HUES48 (cell line): ENCODE measurements around the gene TAS2R39.
"Not testable (repeated sequence)": the region's sequence is repeated elsewhere in the genome, so short reads cannot be mapped to it uniquely, and the experiment has no call there.

ENCODE experiments used
- H3K27ac ChIP-seq: one replicate; pipeline ENCODE4 v1.7.0; 2013; ENCODE audit warnings: low read depth, low read length, inconsistent platforms
- H3K27me3 ChIP-seq: 2 replicates; pipeline ENCODE4 v1.6.1; 2013; ENCODE audit warnings: mild to moderate bottlenecking, low read length; ENCODE audit not compliant: control insufficient read depth, insufficient read depth
- H3K36me3 ChIP-seq: 2 replicates; pipeline ENCODE4 v1.6.1; 2013; ENCODE audit warnings: low read length; ENCODE audit not compliant: control insufficient read depth, insufficient read depth
- H3K4me1 ChIP-seq: 2 replicates; pipeline ENCODE4 v1.6.1; 2013; ENCODE audit warnings: mild to moderate bottlenecking, low read length; ENCODE audit not compliant: control insufficient read depth, insufficient read depth
- H3K4me3 ChIP-seq: 2 replicates; pipeline ENCODE4 v1.5.1; 2013; ENCODE audit warnings: mild to moderate bottlenecking, low read depth, low read length
- H3K9ac ChIP-seq: 2 replicates; pipeline ENCODE4 v1.6.1; 2013; ENCODE audit warnings: mild to moderate bottlenecking, low read depth, low read length, moderate library complexity
- H3K9me3 ChIP-seq: 2 replicates; pipeline ENCODE4 v1.6.1; 2013; ENCODE audit warnings: low read length; ENCODE audit not compliant: control insufficient read depth, insufficient read depth

The TAS2R39 gene

GRCh38 chr7:143181349-143181748, 1.9 kb upstream of the TAS2R39 start:
- Histone ChIP-seq H3K4me3 (no peak overlapping the region), H3K9me3 (no peaks in the 10 kb centered on the region), H3K4me1 (peaks cover 7% of the 10 kb centered on the region; the same call in 1 of the 2 replicates), H3K27me3 (no peaks in the 10 kb centered on the region), H3K9ac (no peak overlapping the region), H3K36me3 (no peaks in the 10 kb centered on the region), H3K27ac (no peak overlapping the region)

GRCh38 chr7:143185551-143185950, 2.3 kb downstream of the TAS2R39 start:
- no peaks in the 10 kb centered on the region for H3K36me3 ChIP-seq
- no peak overlapping the region for H3K4me3 ChIP-seq
- peaks cover 7% of the 10 kb centered on the region; the same call in 1 of the 2 replicates for H3K4me1 ChIP-seq
- H3K27me3 ChIP-seq = no peaks in the 10 kb centered on the region
- H3K9me3 ChIP-seq = no peaks in the 10 kb centered on the region
- no peak overlapping the region for H3K27ac ChIP-seq
- no peak overlapping the region for H3K9ac ChIP-seq

- Histone ChIP-seq H3K27me3 (no peaks in the 10 kb centered on the region), H3K9me3 (no peaks in the 10 kb centered on the region), H3K4me3 (no peak overlapping the region), H3K9ac (no peak overlapping the region), H3K27ac (no peak overlapping the region), H3K36me3 (no peaks in the 10 kb centered on the region), H3K4me1 (peaks cover 7% of the 10 kb centered on the region; the same call in 1 of the 2 replicates)
Measured at GRCh38 chr7:143188994-143189393, 5.8 kb downstream of the TAS2R39 start.

- no peaks in the 10 kb centered on the region for H3K27me3 ChIP-seq
- H3K4me3 ChIP-seq = no peak overlapping the region
- H3K4me1 ChIP-seq = no peaks in the 10 kb centered on the region
- H3K9ac ChIP-seq = no peak overlapping the region
- H3K36me3 ChIP-seq = no peaks in the 10 kb centered on the region
- H3K27ac ChIP-seq = no peak overlapping the region
- H3K9me3 ChIP-seq = no peaks in the 10 kb centered on the region
Measured at GRCh38 chr7:143193880-143194279, 10.7 kb downstream of the TAS2R39 start.

GRCh38 chr7:143199040-143199439, 15.8 kb downstream of the TAS2R39 start:
- Histone ChIP-seq H3K36me3 (no peaks in the 10 kb centered on the region), H3K4me1 (no peaks in the 10 kb centered on the region), H3K9me3 (no peaks in the 10 kb centered on the region), H3K9ac (no peak overlapping the region), H3K27ac (no peak overlapping the region), H3K4me3 (no peak overlapping the region), H3K27me3 (no peaks in the 10 kb centered on the region)

- Histone ChIP-seq H3K4me3 (no peak overlapping the region), H3K36me3 (no peaks in the 10 kb centered on the region), H3K9ac (no peak overlapping the region), H3K4me1 (no peaks in the 10 kb centered on the region), H3K27me3 (no peaks in the 10 kb centered on the region), H3K9me3 (no peaks in the 10 kb centered on the region), H3K27ac (no peak overlapping the region)
Measured at GRCh38 chr7:143202161-143202560, 18.9 kb downstream of the TAS2R39 start.

- H3K9ac ChIP-seq = no peak overlapping the region
- H3K4me3 ChIP-seq = no peak overlapping the region
Measured at GRCh38 chr7:143203386-143203785, 20.2 kb downstream of the TAS2R39 start.

GRCh38 chr7:143205560-143206293, 22.5 kb downstream of the TAS2R39 start:
- H3K4me3 ChIP-seq = no peak overlapping the region
- no peak overlapping the region for H3K9ac ChIP-seq
- H3K9me3 ChIP-seq = no peaks in the 10 kb centered on the region
- no peaks in the 10 kb centered on the region for H3K4me1 ChIP-seq
- no peaks in the 10 kb centered on the region for H3K27me3 ChIP-seq
- H3K36me3 ChIP-seq = no peaks in the 10 kb centered on the region
- H3K27ac ChIP-seq = no peak overlapping the region

More at GRCh38 chr7:143203386-143203785, 20.2 kb downstream of the TAS2R39 start:
- Histone ChIP-seq H3K27ac (no peak overlapping the region), H3K4me1 (no peaks in the 10 kb centered on the region), H3K9me3 (no peaks in the 10 kb centered on the region), H3K27me3 (no peaks in the 10 kb centered on the region), H3K36me3 (no peaks in the 10 kb centered on the region)

GRCh38 chr7:143210541-143210940, 27.3 kb downstream of the TAS2R39 start:
- Histone ChIP-seq H3K27me3 (no peaks in the 10 kb centered on the region), H3K36me3 (no peaks in the 10 kb centered on the region), H3K4me3 (no peak overlapping the region), H3K27ac (no peak overlapping the region), H3K9ac (no peak overlapping the region), H3K9me3 (no peaks in the 10 kb centered on the region), H3K4me1 (no peaks in the 10 kb centered on the region)

- not testable (repeated sequence) for H3K36me3 ChIP-seq, H3K4me3 ChIP-seq, H3K9ac ChIP-seq, H3K4me1 ChIP-seq, H3K9me3 ChIP-seq, H3K27ac ChIP-seq, H3K27me3 ChIP-seq
Measured at GRCh38 chr7:143213478-143213877, 30.3 kb downstream of the TAS2R39 start.

GRCh38 chr7:143214789-143215679, 31.8 kb downstream of the TAS2R39 start:
- Histone ChIP-seq H3K4me3 (no peak overlapping the region), H3K9ac (no peak overlapping the region), H3K9me3 (no peaks in the 10 kb centered on the region), H3K4me1 (no peaks in the 10 kb centered on the region), H3K27me3 (no peaks in the 10 kb centered on the region), H3K36me3 (no peaks in the 10 kb centered on the region), H3K27ac (no peak overlapping the region)
